Mesangial cell (primary cell): ENCODE measurements around the gene OR51G1. TPM values are rescaled to one million over a fixed set of nuclear protein-coding genes. Genes with fewer than 3 reads are reported as not detected.

ENCODE experiments used
- total RNA-seq: library from RNA; depleted of rRNA; stranded (reverse); fragments of >200 nt; gene quantifications from 2 replicates; pipeline ENCODE4 v1.2.3, GENCODE V29; 2015

The OR51G1 gene
- not detected in 2 replicates for total RNA-seq

GRCh38 chr11:4924239-4924638, at the start of gene OR51G1:
Gene OR51G1, minus strand, starts transcription at chr11:4924339. Its CDS starts 0 bp downstream, at chr11:4924339.

GRCh38 chr11:4955613-4956012, 31.5 kb upstream of the OR51G1 start, which contains the start of gene OR51A2:
Gene OR51A2, minus strand, starts transcription at chr11:4955713. Its CDS starts 0 bp downstream, at chr11:4955713.

GRCh38 chr11:4947505-4947904, 23.4 kb upstream of the OR51G1 start, which contains the start of gene OR51A4:
Gene OR51A4, minus strand, starts transcription at chr11:4947605. Its CDS starts 505 bp downstream, at chr11:4947100.

GRCh38 chr11:4919250-4919649, 4.9 kb downstream of the OR51G1 start, which contains the start of gene OR51G2:
Gene OR51G2, minus strand, starts transcription at chr11:4919350. Its CDS starts 3,687 bp downstream, at chr11:4915663.

GRCh38 chr11:4903484-4903883, 20.7 kb downstream of the OR51G1 start, which contains the start of gene OR51A7:
Gene OR51A7, plus strand, starts transcription at chr11:4903783. Its CDS starts 3,587 bp downstream, at chr11:4907370.

GRCh38 chr11:4881860-4882500, 42.2 kb downstream of the OR51G1 start, which contains the start of gene OR51T1:
Gene OR51T1, plus strand, starts transcription at chr11:4881900. Its CDS starts 0 bp downstream, at chr11:4881900.

Other genes starting within 250 kb of the OR51G1 start
- not detected in 2 replicates for gene OR51E2, start 226.5 kb downstream of the OR51G1 start, total RNA-seq
- gene MMP26, start 219.6 kb downstream of the OR51G1 start, total RNA-seq, result not detected in 2 replicates
- not detected in 2 replicates for gene OR51F1, start 154.4 kb downstream of the OR51G1 start, total RNA-seq
- gene OR52R1, start 120.0 kb downstream of the OR51G1 start, total RNA-seq, result not detected in 2 replicates
- not detected in 2 replicates for gene OR51F2, start 103.0 kb downstream of the OR51G1 start, total RNA-seq
- not detected in 2 replicates for gene OR51S1, start 75.1 kb downstream of the OR51G1 start, total RNA-seq
- 0.13 TPM in 1 of 2 replicates, not detected in the other for gene OR51T1, start 42.4 kb downstream of the OR51G1 start, total RNA-seq
- not detected in 2 replicates for gene OR51A7, start 20.6 kb downstream of the OR51G1 start, total RNA-seq
- not detected in 2 replicates for gene OR51G2, start 5.0 kb downstream of the OR51G1 start, total RNA-seq
- not detected in 2 replicates for gene OR51A4, start 23.3 kb upstream of the OR51G1 start, total RNA-seq
- not detected in 2 replicates for gene OR51A2, start 31.4 kb upstream of the OR51G1 start, total RNA-seq
- gene OR51L1, start 70.5 kb upstream of the OR51G1 start, total RNA-seq, result not detected in 2 replicates
- gene OR52J3, start 122.2 kb upstream of the OR51G1 start, total RNA-seq, result not detected in 2 replicates
- gene OR52E2, start 135.3 kb upstream of the OR51G1 start, total RNA-seq, result not detected in 2 replicates
- not detected in 2 replicates for gene OR52E1, start 145.2 kb upstream of the OR51G1 start, total RNA-seq
- not detected in 2 replicates for gene OR52A5, start 214.0 kb upstream of the OR51G1 start, total RNA-seq
- not detected in 2 replicates for gene OR52A1, start 230.4 kb upstream of the OR51G1 start, total RNA-seq